Adipocyte (in vitro differentiated cells): ENCODE data around the gene USF2.

Experiments used
- DNase-seq: peaks from one replicate; pipeline ENCODE4 v3.0.0-alpha.2; 2015; ENCODE audit warnings: low read depth
- H3K27me3 ChIP-seq: replicated peaks from 2 replicates; pipeline ENCODE4 v1.7.0; 2013; ENCODE audit warnings: mild to moderate bottlenecking, low read length, moderate library complexity; ENCODE audit not compliant: control insufficient read depth, insufficient read depth
- H3K36me3 ChIP-seq: 2 replicates; pipeline ENCODE4 v1.7.0; 2013; ENCODE audit warnings: low read length, mild to moderate bottlenecking, moderate library complexity; ENCODE audit not compliant: control insufficient read depth, insufficient read depth, severe bottlenecking
- H3K4me1 ChIP-seq: 2 replicates; pipeline ENCODE4 v1.7.0; 2013; ENCODE audit warnings: mild to moderate bottlenecking, low read length, moderate library complexity; ENCODE audit not compliant: control insufficient read depth, insufficient read depth
- H3K4me3 ChIP-seq: 2 replicates; pipeline ENCODE4 v1.7.0; 2013; ENCODE audit warnings: mild to moderate bottlenecking, low read length, moderate library complexity
- H3K9ac ChIP-seq: 2 replicates; pipeline ENCODE4 v1.7.0; 2013; ENCODE audit warnings: mild to moderate bottlenecking, low read length, moderate library complexity
- H3K9me3 ChIP-seq: 2 replicates; pipeline ENCODE4 v1.7.0; 2013; ENCODE audit warnings: mild to moderate bottlenecking, low read length, moderate library complexity; ENCODE audit not compliant: control insufficient read depth

Gene USF2

GRCh38 chr19:35320065-35320713, 51.4 kb downstream of the USF2 start:
- H3K4me3 ChIP-seq, result no peak overlapping the region
- H3K9ac ChIP-seq, result no peak overlapping the region
- H3K9me3 ChIP-seq, result peaks cover 7% of the 10 kb centered on the region
- H3K4me1 ChIP-seq, result peaks cover 9% of the 10 kb centered on the region
- no peaks in the 10 kb centered on the region for H3K36me3 ChIP-seq
- no peak for DNase-seq
- H3K27me3 ChIP-seq, result no peaks in the 10 kb centered on the region

GRCh38 chr19:35321291-35321690, 52.5 kb downstream of the USF2 start:
- H3K4me1 ChIP-seq, result peaks cover 9% of the 10 kb centered on the region
- H3K27me3 ChIP-seq, result no peaks in the 10 kb centered on the region
- no peak overlapping the region for H3K4me3 ChIP-seq
- no peak for DNase-seq
- no peaks in the 10 kb centered on the region for H3K36me3 ChIP-seq
- no peak overlapping the region for H3K9ac ChIP-seq
- peaks cover 7% of the 10 kb centered on the region for H3K9me3 ChIP-seq

GRCh38 chr19:35322014-35322413, 53.3 kb downstream of the USF2 start:
- peaks cover 1% of the 10 kb centered on the region for H3K27me3 ChIP-seq
- H3K4me1 ChIP-seq, result peaks cover 9% of the 10 kb centered on the region
- H3K4me3 ChIP-seq, result no peak overlapping the region
- peaks cover 7% of the 10 kb centered on the region for H3K9me3 ChIP-seq
- H3K9ac ChIP-seq, result no peak overlapping the region
- H3K36me3 ChIP-seq, result no peaks in the 10 kb centered on the region
- no peak for DNase-seq

GRCh38 chr19:35327642-35328041, 58.9 kb downstream of the USF2 start:
- no peaks in the 10 kb centered on the region for H3K36me3 ChIP-seq
- no peak for DNase-seq
- H3K4me1 ChIP-seq, result no peaks in the 10 kb centered on the region
- H3K27me3 ChIP-seq, result peaks cover 10% of the 10 kb centered on the region
- no peak overlapping the region for H3K9ac ChIP-seq
- H3K9me3 ChIP-seq, result no peaks in the 10 kb centered on the region
- no peak overlapping the region for H3K4me3 ChIP-seq

- no peaks in the 10 kb centered on the region for H3K4me1 ChIP-seq
- peaks cover 21% of the 10 kb centered on the region for H3K27me3 ChIP-seq
- no peak within 1 kb of the TSS for H3K4me3 ChIP-seq
- no peak within 1 kb of the TSS for H3K9ac ChIP-seq
- H3K36me3 ChIP-seq, result no peaks in the 10 kb centered on the region
- no peak for DNase-seq
- H3K9me3 ChIP-seq, result no peaks in the 10 kb centered on the region
These were observed 60.1 kb downstream of the USF2 start, which contains the start of gene CD22 for GRCh38 chr19:35328851-35329285. TSS of gene CD22 (plus strand) at chr19:35329187. CDS start at chr19:35332041, 2,854 bp downstream.

GRCh38 chr19:35329323-35329722, 60.6 kb downstream of the USF2 start:
- Histone ChIP-seq H3K36me3 (no peaks in the 10 kb centered on the region), H3K9me3 (no peaks in the 10 kb centered on the region), H3K4me3 (no peak overlapping the region), H3K27me3 (peaks cover 25% of the 10 kb centered on the region), H3K9ac (no peak overlapping the region), H3K4me1 (no peaks in the 10 kb centered on the region)
- DNase-seq, result no peak
